GM23338 (cell line): ENCODE data around the gene LYZL1. TPM values are rescaled to one million over a fixed set of nuclear protein-coding genes. Genes with fewer than 3 reads are reported as not detected.

Experiments used
- ATAC-seq: fragments of 200-7000 bp; cut with Tn5 transposase; 3 replicates; pipeline ENCODE4 v1.9.1; 2020
- DNase-seq: peaks from one replicate; pipeline ENCODE4 v3.0.0-alpha.2; 2015; ENCODE audit warnings: low spot score
- H2AFZ ChIP-seq: fragments of 200-600 bp; sonication (generic); 2 replicates; pipeline ENCODE4 v1.8.0; 2016; ENCODE audit warnings: antibody characterized with exemption, mild to moderate bottlenecking, moderate library complexity
- H3F3A ChIP-seq: fragments of 200-600 bp; sonication (generic); replicated peaks from 2 replicates; pipeline ENCODE4 v1.8.0; 2017; ENCODE audit warnings: antibody characterized with exemption, mixed run types, low read depth
- H3K27ac ChIP-seq: fragments of 200-600 bp; sonication (generic); 2 replicates; pipeline ENCODE4 v1.6.1; 2016; ENCODE audit warnings: low read depth
- H3K27me3 ChIP-seq: fragments of 200-600 bp; sonication (generic); 2 replicates; pipeline ENCODE4 v1.8.0; 2016; ENCODE audit warnings: mild to moderate bottlenecking, mixed run types, moderate library complexity; ENCODE audit not compliant: insufficient read depth
- H3K36me3 ChIP-seq: fragments of 200-600 bp; sonication (generic); 2 replicates; pipeline ENCODE4 v1.8.0; 2016; ENCODE audit warnings: mild to moderate bottlenecking; ENCODE audit not compliant: insufficient read depth
- H3K4me1 ChIP-seq: fragments of 200-600 bp; sonication (generic); 2 replicates; pipeline ENCODE4 v1.8.0; 2016; ENCODE audit warnings: mild to moderate bottlenecking, moderate library complexity; ENCODE audit not compliant: insufficient read depth
- H3K4me2 ChIP-seq: fragments of 200-600 bp; sonication (generic); 2 replicates; pipeline ENCODE4 v1.7.1; 2017; ENCODE audit warnings: mixed run types
- H3K4me3 ChIP-seq: fragments of 200-600 bp; sonication (generic); 2 replicates; pipeline ENCODE4 v1.6.1; 2016; ENCODE audit warnings: mixed run types
- H3K79me2 ChIP-seq: fragments of 200-600 bp; sonication (generic); replicated peaks from 2 replicates; pipeline ENCODE4 v1.8.0; 2017; ENCODE audit warnings: mild to moderate bottlenecking; ENCODE audit not compliant: insufficient read depth
- H3K9me2 ChIP-seq: fragments of 200-600 bp; sonication (generic); 2 replicates; pipeline ENCODE4 v1.8.0; 2017; ENCODE audit not compliant: insufficient read depth
- H4K20me1 ChIP-seq: fragments of 200-600 bp; sonication (generic); replicated peaks from 2 replicates; pipeline ENCODE4 v1.8.0; 2017; ENCODE audit warnings: mild to moderate bottlenecking; ENCODE audit not compliant: insufficient read depth
- H3K27ac Mint-ChIP-seq: 2 replicates; pipeline ENCODE4 v1.8.0; 2020; ENCODE audit warnings: inconsistent platforms, mild to moderate bottlenecking, moderate library complexity, mixed read lengths
- H3K27me3 Mint-ChIP-seq: 3 replicates; pipeline ENCODE4 v1.8.0; 2022; ENCODE audit warnings: low read depth, mild to moderate bottlenecking, moderate library complexity, mixed read lengths, inconsistent platforms; ENCODE audit not compliant: insufficient read depth, poor library complexity
- H3K36me3 Mint-ChIP-seq: 3 replicates; pipeline ENCODE4 v1.8.0; 2021; ENCODE audit warnings: low read depth, mild to moderate bottlenecking, inconsistent platforms, moderate library complexity, mixed read lengths
- H3K4me1 Mint-ChIP-seq: 3 replicates; pipeline ENCODE4 v1.8.0; 2020; ENCODE audit warnings: mild to moderate bottlenecking, inconsistent platforms, mixed read lengths
- H3K4me3 Mint-ChIP-seq: 3 replicates; pipeline ENCODE4 v1.8.0; 2021; ENCODE audit warnings: moderate library complexity, mild to moderate bottlenecking, inconsistent platforms, mixed read lengths
- H3K9me3 Mint-ChIP-seq: 3 replicates; pipeline ENCODE4 v1.8.0; 2020; ENCODE audit warnings: moderate library complexity, mild to moderate bottlenecking, inconsistent platforms, mixed read lengths
- CREB1 ChIP-seq: fragments of 250-450 bp; sonication (Bioruptor Pico); IDR thresholded peaks from 2 replicates; pipeline ENCODE4 v1.5.0; 2020; ENCODE audit warnings: low read depth, mild to moderate bottlenecking, moderate library complexity
- EZH2phosphoT487 ChIP-seq: fragments of 200-600 bp; sonication (generic); IDR thresholded peaks from one replicate; pipeline ENCODE4 v1.8.1; 2018; ENCODE audit warnings: antibody characterized with exemption; ENCODE audit not compliant: unreplicated experiment
- JUNB ChIP-seq: IDR thresholded peaks from one replicate; pipeline ENCODE4 v1.6.1; 2016; ENCODE audit warnings: antibody characterized with exemption; ENCODE audit not compliant: unreplicated experiment
- STAT1 ChIP-seq: IDR thresholded peaks from one replicate; pipeline ENCODE4 v1.6.1; 2016; ENCODE audit warnings: antibody characterized with exemption; ENCODE audit not compliant: unreplicated experiment
- ZNF114 ChIP-seq: fragments of 250-450 bp; sonication (Bioruptor Pico); IDR thresholded peaks from 2 replicates; pipeline ENCODE4 v1.5.0; 2020; ENCODE audit warnings: mild to moderate bottlenecking, moderate library complexity
- ZNF331 ChIP-seq: fragments of 250-450 bp; sonication (Bioruptor Pico); IDR thresholded peaks from 2 replicates; pipeline ENCODE4 v1.5.0; 2020; ENCODE audit warnings: low read depth, mild to moderate bottlenecking, moderate library complexity
- polyA plus RNA-seq: library from polyadenylated mRNA; unstranded; fragments of >200 nt; fragmentation: Nextera tagmentation; extraction: Ambion mirVana; gene quantifications from 2 replicates; pipeline ENCODE4 v1.2.1, GENCODE V29; 2016
- total RNA-seq: library from RNA; depleted of rRNA; stranded (reverse); fragments of >200 nt; shearing (Covaris generic); gene quantifications from 2 replicates; pipeline ENCODE4 v1.2.3, GENCODE V29; 2014
- TF ChIP-seq, protein P1 (sequence below): IDR thresholded peaks from 2 replicates; pipeline ENCODE4 v1.6.1; 2016; ENCODE audit warnings: antibody characterized with exemption
- TF ChIP-seq, protein P2 (sequence below), 2 experiments: fragments of 200-600 bp in 1 of 2; sonication (generic) in 1 of 2; conservative IDR thresholded peaks; 2 replicates each; pipeline versions ENCODE4 v1.5.1 to v1.6.1; 2016 to 2017; ENCODE audit warnings: antibody characterized with exemption in 2 of 2, low read depth in 2 of 2, mild to moderate bottlenecking in 2 of 2, moderate library complexity in 1 of 2
- TF ChIP-seq, protein P3 (sequence below): IDR thresholded peaks from one replicate; pipeline ENCODE4 v1.6.1; 2018; ENCODE audit warnings: antibody characterized with exemption; ENCODE audit not compliant: unreplicated experiment
- TF ChIP-seq, protein P4 (sequence below): fragments of 250-450 bp; sonication (Bioruptor Pico); IDR thresholded peaks from 2 replicates; pipeline ENCODE4 v1.5.0; 2020; ENCODE audit warnings: mild to moderate bottlenecking, moderate library complexity

Gene LYZL1
- total and polyA plus RNA-seq, 2 experiments from 2014 or later = not detected

DNA sequence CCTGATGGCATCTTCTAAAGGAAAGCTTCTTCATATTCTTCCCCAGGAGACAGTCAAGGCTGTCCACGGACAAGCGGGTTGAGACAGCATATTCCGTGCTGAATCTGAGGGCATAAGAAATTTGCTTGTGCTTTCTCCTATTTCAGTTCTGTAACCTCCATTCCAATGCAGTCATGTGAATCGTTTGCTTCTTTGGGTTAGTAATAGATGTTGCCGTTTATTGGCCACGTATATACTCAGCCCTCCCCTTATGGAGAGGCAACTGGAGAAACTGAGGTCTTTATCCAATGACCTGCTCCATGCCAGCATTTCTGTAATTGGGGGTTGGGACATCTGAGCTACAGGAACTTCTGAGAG lies 38.9 kb downstream of the LYZL1 start (continued):
- TF ChIP-seq, protein P1, sequence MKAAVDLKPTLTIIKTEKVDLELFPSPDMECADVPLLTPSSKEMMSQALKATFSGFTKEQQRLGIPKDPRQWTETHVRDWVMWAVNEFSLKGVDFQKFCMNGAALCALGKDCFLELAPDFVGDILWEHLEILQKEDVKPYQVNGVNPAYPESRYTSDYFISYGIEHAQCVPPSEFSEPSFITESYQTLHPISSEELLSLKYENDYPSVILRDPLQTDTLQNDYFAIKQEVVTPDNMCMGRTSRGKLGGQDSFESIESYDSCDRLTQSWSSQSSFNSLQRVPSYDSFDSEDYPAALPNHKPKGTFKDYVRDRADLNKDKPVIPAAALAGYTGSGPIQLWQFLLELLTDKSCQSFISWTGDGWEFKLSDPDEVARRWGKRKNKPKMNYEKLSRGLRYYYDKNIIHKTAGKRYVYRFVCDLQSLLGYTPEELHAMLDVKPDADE = no peak
- TF ChIP-seq CREB1 (CRISPR knock-in tag) (no peak), EZH2phosphoT487 (no peak), STAT1 (no peak), JUNB (no peak), ZNF331 (CRISPR knock-in tag) (no peak)

DNA sequence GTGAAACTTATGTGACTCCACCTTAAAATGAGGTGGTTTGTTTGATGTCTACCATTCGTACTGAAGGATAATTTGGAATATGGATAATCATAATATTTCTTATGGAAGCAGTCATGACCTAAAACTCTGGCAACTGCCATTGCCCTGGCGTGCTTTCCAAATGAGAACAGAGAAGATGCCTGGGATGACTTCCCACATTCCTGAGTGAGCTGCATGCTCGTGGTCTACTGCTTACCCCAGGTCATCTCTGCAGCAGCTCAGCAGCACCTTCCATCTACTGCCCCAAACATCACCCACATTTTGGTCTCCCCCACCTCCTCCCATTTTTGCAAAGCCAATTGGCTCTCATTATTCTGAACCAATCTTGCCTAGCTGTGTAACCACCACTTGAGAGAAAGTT lies 40.1 kb downstream of the LYZL1 start:
- H3K9me2 ChIP-seq = no peaks in the 10 kb centered on the region; the same call in 1 of the 2 replicates
- H3K27ac Mint-ChIP-seq = no peak overlapping the region
- no peak for DNase-seq
- H3K4me1 ChIP-seq = no peaks in the 10 kb centered on the region
- no peaks in the 10 kb centered on the region; the same call in 2 of the 3 replicates for H3K9me3 Mint-ChIP-seq
- no peak overlapping the region for H3K4me3 ChIP-seq
- H3K36me3 ChIP-seq = no peaks in the 10 kb centered on the region
- no peak for ATAC-seq
- H3K27ac ChIP-seq = no peak overlapping the region
- no peaks in the 10 kb centered on the region for H3F3A ChIP-seq
- H3K79me2 ChIP-seq = no peaks in the 10 kb centered on the region
- peaks cover 3% of the 10 kb centered on the region; the same call in 1 of the 3 replicates for H3K4me1 Mint-ChIP-seq
- H2AFZ ChIP-seq = no peak overlapping the region
- H3K36me3 Mint-ChIP-seq = no peaks in the 10 kb centered on the region
- H4K20me1 ChIP-seq = no peaks in the 10 kb centered on the region
- no peaks in the 10 kb centered on the region for H3K27me3 ChIP-seq
- no peak overlapping the region for H3K4me3 Mint-ChIP-seq
- no peak for TF ChIP-seq ZNF114 (CRISPR knock-in tag)
- TF ChIP-seq, protein P2, sequence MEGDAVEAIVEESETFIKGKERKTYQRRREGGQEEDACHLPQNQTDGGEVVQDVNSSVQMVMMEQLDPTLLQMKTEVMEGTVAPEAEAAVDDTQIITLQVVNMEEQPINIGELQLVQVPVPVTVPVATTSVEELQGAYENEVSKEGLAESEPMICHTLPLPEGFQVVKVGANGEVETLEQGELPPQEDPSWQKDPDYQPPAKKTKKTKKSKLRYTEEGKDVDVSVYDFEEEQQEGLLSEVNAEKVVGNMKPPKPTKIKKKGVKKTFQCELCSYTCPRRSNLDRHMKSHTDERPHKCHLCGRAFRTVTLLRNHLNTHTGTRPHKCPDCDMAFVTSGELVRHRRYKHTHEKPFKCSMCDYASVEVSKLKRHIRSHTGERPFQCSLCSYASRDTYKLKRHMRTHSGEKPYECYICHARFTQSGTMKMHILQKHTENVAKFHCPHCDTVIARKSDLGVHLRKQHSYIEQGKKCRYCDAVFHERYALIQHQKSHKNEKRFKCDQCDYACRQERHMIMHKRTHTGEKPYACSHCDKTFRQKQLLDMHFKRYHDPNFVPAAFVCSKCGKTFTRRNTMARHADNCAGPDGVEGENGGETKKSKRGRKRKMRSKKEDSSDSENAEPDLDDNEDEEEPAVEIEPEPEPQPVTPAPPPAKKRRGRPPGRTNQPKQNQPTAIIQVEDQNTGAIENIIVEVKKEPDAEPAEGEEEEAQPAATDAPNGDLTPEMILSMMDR (conservative IDR thresholded peaks at IDR 0.05; ENCODE audit: low read depth in 2 of 2) = no peak
- TF ChIP-seq EZH2phosphoT487 = no peak
- TF ChIP-seq, protein P1 = no peak
- no peak for TF ChIP-seq STAT1
- no peak for TF ChIP-seq CREB1 (CRISPR knock-in tag)
- TF ChIP-seq, protein P3, sequence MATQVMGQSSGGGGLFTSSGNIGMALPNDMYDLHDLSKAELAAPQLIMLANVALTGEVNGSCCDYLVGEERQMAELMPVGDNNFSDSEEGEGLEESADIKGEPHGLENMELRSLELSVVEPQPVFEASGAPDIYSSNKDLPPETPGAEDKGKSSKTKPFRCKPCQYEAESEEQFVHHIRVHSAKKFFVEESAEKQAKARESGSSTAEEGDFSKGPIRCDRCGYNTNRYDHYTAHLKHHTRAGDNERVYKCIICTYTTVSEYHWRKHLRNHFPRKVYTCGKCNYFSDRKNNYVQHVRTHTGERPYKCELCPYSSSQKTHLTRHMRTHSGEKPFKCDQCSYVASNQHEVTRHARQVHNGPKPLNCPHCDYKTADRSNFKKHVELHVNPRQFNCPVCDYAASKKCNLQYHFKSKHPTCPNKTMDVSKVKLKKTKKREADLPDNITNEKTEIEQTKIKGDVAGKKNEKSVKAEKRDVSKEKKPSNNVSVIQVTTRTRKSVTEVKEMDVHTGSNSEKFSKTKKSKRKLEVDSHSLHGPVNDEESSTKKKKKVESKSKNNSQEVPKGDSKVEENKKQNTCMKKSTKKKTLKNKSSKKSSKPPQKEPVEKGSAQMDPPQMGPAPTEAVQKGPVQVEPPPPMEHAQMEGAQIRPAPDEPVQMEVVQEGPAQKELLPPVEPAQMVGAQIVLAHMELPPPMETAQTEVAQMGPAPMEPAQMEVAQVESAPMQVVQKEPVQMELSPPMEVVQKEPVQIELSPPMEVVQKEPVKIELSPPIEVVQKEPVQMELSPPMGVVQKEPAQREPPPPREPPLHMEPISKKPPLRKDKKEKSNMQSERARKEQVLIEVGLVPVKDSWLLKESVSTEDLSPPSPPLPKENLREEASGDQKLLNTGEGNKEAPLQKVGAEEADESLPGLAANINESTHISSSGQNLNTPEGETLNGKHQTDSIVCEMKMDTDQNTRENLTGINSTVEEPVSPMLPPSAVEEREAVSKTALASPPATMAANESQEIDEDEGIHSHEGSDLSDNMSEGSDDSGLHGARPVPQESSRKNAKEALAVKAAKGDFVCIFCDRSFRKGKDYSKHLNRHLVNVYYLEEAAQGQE = no peak
- TF ChIP-seq, protein P4, sequence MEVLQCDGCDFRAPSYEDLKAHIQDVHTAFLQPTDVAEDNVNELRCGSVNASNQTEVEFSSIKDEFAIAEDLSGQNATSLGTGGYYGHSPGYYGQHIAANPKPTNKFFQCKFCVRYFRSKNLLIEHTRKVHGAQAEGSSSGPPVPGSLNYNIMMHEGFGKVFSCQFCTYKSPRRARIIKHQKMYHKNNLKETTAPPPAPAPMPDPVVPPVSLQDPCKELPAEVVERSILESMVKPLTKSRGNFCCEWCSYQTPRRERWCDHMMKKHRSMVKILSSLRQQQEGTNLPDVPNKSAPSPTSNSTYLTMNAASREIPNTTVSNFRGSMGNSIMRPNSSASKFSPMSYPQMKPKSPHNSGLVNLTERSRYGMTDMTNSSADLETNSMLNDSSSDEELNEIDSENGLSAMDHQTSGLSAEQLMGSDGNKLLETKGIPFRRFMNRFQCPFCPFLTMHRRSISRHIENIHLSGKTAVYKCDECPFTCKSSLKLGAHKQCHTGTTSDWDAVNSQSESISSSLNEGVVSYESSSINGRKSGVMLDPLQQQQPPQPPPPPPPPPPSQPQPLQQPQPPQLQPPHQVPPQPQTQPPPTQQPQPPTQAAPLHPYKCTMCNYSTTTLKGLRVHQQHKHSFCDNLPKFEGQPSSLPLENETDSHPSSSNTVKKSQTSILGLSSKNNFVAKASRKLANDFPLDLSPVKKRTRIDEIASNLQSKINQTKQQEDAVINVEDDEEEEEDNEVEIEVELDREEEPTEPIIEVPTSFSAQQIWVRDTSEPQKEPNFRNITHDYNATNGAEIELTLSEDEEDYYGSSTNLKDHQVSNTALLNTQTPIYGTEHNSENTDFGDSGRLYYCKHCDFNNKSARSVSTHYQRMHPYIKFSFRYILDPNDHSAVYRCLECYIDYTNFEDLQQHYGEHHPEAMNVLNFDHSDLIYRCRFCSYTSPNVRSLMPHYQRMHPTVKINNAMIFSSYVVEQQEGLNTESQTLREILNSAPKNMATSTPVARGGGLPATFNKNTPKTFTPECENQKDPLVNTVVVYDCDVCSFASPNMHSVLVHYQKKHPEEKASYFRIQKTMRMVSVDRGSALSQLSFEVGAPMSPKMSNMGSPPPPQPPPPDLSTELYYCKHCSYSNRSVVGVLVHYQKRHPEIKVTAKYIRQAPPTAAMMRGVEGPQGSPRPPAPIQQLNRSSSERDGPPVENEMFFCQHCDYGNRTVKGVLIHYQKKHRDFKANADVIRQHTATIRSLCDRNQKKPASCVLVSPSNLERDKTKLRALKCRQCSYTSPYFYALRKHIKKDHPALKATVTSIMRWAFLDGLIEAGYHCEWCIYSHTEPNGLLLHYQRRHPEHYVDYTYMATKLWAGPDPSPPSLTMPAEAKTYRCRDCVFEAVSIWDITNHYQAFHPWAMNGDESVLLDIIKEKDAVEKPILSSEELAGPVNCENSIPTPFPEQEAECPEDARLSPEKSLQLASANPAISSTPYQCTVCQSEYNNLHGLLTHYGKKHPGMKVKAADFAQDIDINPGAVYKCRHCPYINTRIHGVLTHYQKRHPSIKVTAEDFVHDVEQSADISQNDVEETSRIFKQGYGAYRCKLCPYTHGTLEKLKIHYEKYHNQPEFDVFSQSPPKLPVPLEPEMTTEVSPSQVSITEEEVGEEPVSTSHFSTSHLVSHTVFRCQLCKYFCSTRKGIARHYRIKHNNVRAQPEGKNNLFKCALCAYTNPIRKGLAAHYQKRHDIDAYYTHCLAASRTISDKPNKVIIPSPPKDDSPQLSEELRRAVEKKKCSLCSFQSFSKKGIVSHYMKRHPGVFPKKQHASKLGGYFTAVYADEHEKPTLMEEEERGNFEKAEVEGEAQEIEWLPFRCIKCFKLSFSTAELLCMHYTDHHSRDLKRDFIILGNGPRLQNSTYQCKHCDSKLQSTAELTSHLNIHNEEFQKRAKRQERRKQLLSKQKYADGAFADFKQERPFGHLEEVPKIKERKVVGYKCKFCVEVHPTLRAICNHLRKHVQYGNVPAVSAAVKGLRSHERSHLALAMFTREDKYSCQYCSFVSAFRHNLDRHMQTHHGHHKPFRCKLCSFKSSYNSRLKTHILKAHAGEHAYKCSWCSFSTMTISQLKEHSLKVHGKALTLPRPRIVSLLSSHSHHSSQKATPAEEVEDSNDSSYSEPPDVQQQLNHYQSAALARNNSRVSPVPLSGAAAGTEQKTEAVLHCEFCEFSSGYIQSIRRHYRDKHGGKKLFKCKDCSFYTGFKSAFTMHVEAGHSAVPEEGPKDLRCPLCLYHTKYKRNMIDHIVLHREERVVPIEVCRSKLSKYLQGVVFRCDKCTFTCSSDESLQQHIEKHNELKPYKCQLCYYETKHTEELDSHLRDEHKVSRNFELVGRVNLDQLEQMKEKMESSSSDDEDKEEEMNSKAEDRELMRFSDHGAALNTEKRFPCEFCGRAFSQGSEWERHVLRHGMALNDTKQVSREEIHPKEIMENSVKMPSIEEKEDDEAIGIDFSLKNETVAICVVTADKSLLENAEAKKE (CRISPR knock-in tag) = no peak
- no peak overlapping the region for H3K4me2 ChIP-seq
- H3K27me3 Mint-ChIP-seq = peaks cover 2% of the 10 kb centered on the region
